Measurements from ENCODE around the gene NFATC2. TPM values are rescaled to one million over a fixed set of nuclear protein-coding genes. Genes with fewer than 3 reads are reported as not detected.

Gene NFATC2
- total RNA-seq, 1 donor from 2014 or later = 3.9 TPM

DNA sequence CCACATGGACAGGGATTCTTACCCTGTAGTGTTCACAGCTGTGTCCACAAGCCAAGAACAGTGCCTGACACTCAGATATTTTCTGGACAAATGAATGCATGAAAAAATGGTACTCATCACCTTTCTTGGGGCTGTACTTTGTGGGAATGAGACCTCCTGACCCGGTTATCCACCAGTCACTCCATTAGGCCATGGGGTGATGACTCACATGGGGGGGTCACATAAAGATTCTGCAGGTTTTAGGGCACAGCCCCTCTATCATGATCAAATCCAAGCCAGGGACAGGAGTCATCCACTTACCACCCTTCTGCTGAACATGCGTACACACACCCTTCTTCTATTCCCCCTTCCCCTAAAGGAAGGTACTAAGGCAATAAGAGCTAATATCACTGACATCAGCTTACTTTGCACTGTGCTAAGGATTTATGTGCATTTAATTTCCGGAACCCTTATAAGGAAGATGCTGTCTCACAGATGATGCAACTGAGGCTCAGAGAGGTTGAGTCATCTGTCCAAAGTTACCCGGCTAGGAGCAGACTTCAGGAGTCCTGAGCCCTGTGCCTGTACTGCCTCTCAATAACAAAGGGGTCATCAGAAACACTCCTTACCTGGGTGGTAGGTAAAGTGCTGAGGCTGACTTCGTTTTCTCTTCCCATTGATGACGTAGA lies 107.8 kb downstream of the NFATC2 start:
- FAIRE-seq (peak; percentile 49), DNase-seq (ENCODE audit: low read depth) (peak; percentile 68)
- Histone ChIP-seq H3K27ac (ENCODE audit: low read depth, low read length) (no peak overlapping the region), H3K9ac (ENCODE audit: low read length) (no peak overlapping the region), H3K9me3 (ENCODE audit: insufficient read depth, low read depth, low read length) (no peaks in the 10 kb centered on the region), H4K20me1 (ENCODE audit: insufficient read depth, low read length) (no peaks in the 10 kb centered on the region), H3K4me1 (ENCODE audit: insufficient read depth, low read length) (no peaks in the 10 kb centered on the region), H3K4me3 (ENCODE audit: insufficient read depth, low read depth, low read length) (no peak overlapping the region), H3K79me2 (ENCODE audit: insufficient read depth, low read length) (no peaks in the 10 kb centered on the region), H3K4me2 (ENCODE audit: low read length) (no peak overlapping the region), H3K36me3 (ENCODE audit: insufficient read depth, low read length) (no peaks in the 10 kb centered on the region), H3K27me3 (ENCODE audit: insufficient read depth, low read length) (no peaks in the 10 kb centered on the region), H2AFZ (ENCODE audit: low read depth, low read length) (no peak overlapping the region)
- H3K36me3 Mint-ChIP-seq (ENCODE audit: low read depth, unreplicated experiment) = peaks cover 14% of the 10 kb centered on the region
- H3K9me3 Mint-ChIP-seq (ENCODE audit: unreplicated experiment) = no peaks in the 10 kb centered on the region
- peaks cover 2% of the 10 kb centered on the region for H3K27me3 Mint-ChIP-seq (ENCODE audit: low read depth, unreplicated experiment)
- TF ChIP-seq, protein P1, sequence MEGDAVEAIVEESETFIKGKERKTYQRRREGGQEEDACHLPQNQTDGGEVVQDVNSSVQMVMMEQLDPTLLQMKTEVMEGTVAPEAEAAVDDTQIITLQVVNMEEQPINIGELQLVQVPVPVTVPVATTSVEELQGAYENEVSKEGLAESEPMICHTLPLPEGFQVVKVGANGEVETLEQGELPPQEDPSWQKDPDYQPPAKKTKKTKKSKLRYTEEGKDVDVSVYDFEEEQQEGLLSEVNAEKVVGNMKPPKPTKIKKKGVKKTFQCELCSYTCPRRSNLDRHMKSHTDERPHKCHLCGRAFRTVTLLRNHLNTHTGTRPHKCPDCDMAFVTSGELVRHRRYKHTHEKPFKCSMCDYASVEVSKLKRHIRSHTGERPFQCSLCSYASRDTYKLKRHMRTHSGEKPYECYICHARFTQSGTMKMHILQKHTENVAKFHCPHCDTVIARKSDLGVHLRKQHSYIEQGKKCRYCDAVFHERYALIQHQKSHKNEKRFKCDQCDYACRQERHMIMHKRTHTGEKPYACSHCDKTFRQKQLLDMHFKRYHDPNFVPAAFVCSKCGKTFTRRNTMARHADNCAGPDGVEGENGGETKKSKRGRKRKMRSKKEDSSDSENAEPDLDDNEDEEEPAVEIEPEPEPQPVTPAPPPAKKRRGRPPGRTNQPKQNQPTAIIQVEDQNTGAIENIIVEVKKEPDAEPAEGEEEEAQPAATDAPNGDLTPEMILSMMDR (IDR thresholded peaks at IDR 0.05; ENCODE audit: insufficient read depth, low read depth, low read length) = no peak
- TF ChIP-seq EZH2 (IDR thresholded peaks at IDR 0.05; ENCODE audit: insufficient read depth, low read length) = no peak
- peaks cover 14% of the 10 kb centered on the region for H3K4me1 Mint-ChIP-seq (ENCODE audit: low read depth, unreplicated experiment)
- H3K4me3 Mint-ChIP-seq (ENCODE audit: unreplicated experiment) = no peak overlapping the region
- H3K27ac Mint-ChIP-seq (ENCODE audit: unreplicated experiment) = peak overlapping the region; percentile 73

DNA sequence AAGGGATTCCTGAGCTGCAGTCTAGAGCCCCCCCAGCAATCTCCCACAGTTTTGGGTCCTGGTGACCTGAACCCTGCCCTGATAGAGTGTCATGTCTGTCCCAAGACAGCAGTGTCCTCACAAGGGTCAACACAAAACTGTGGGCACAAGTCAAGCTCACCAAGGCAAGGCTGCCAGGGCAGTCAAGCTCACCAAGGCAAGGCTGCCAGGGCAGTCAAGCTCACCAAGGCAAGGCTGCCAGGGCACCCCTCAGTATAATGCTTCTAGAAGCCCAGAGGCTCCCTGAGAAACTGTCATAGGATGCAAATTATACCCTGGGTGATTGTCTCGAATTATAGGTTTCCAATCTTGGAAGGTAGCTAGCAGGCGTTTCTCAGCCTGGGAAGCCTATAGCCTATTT lies 108.5 kb downstream of the NFATC2 start:
- Histone ChIP-seq H3K4me2 (ENCODE audit: low read length) (no peak overlapping the region), H3K9ac (ENCODE audit: low read length) (no peak overlapping the region), H3K4me3 (ENCODE audit: insufficient read depth, low read depth, low read length) (no peak overlapping the region), H3K27ac (ENCODE audit: low read depth, low read length) (no peak overlapping the region), H2AFZ (ENCODE audit: low read depth, low read length) (no peak overlapping the region), H3K36me3 (ENCODE audit: insufficient read depth, low read length) (no peaks in the 10 kb centered on the region), H3K9me3 (ENCODE audit: insufficient read depth, low read depth, low read length) (no peaks in the 10 kb centered on the region), H4K20me1 (ENCODE audit: insufficient read depth, low read length) (no peaks in the 10 kb centered on the region), H3K4me1 (ENCODE audit: insufficient read depth, low read length) (no peaks in the 10 kb centered on the region), H3K79me2 (ENCODE audit: insufficient read depth, low read length) (no peaks in the 10 kb centered on the region), H3K27me3 (ENCODE audit: insufficient read depth, low read length) (no peaks in the 10 kb centered on the region)
- Mint-ChIP-seq H3K36me3 (ENCODE audit: low read depth, unreplicated experiment) (peaks cover 13% of the 10 kb centered on the region), H3K4me3 (ENCODE audit: unreplicated experiment) (no peak overlapping the region), H3K9me3 (ENCODE audit: unreplicated experiment) (no peaks in the 10 kb centered on the region), H3K27ac (ENCODE audit: unreplicated experiment) (peak overlapping the region; percentile 73), H3K27me3 (ENCODE audit: low read depth, unreplicated experiment) (peaks cover 2% of the 10 kb centered on the region), H3K4me1 (ENCODE audit: low read depth, unreplicated experiment) (peaks cover 15% of the 10 kb centered on the region)
- TF ChIP-seq EZH2 (IDR thresholded peaks at IDR 0.05; ENCODE audit: insufficient read depth, low read length) = no peak
- TF ChIP-seq, protein P1 (IDR thresholded peaks at IDR 0.05; ENCODE audit: insufficient read depth, low read depth, low read length) = no peak
- no peak for FAIRE-seq
- DNase-seq (ENCODE audit: low read depth) = no peak

DNA sequence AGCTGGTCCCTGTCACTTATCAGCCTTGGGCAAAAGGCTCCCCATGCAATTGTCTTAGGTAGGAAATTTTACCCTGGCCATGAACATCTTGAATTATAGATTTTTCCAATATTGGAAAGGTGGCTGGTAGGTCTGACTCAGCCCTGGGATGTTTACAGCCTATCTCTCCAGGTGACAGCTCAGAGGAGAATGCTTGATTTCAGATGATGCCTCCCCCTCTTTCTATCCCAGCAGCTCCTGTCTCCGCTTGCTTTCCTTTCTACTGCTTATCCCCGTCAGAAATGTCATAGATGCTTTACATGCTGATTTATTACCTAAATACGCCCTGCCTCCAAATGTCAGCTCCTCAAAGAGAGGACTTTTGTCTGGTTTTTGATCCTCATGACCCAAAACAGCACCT lies 109.6 kb downstream of the NFATC2 start:
- H3K79me2 ChIP-seq (ENCODE audit: insufficient read depth, low read length) = no peaks in the 10 kb centered on the region
- no peak overlapping the region for H3K4me3 ChIP-seq (ENCODE audit: insufficient read depth, low read depth, low read length)
- H3K27me3 Mint-ChIP-seq (ENCODE audit: low read depth, unreplicated experiment) = peaks cover 2% of the 10 kb centered on the region
- peaks cover 11% of the 10 kb centered on the region for H3K4me1 ChIP-seq (ENCODE audit: insufficient read depth, low read length)
- FAIRE-seq (no peak), DNase-seq (ENCODE audit: low read depth) (no peak)
- peaks cover 24% of the 10 kb centered on the region for H3K4me1 Mint-ChIP-seq (ENCODE audit: low read depth, unreplicated experiment)
- H3K27ac Mint-ChIP-seq (ENCODE audit: unreplicated experiment) = no peak overlapping the region
- no peaks in the 10 kb centered on the region for H3K9me3 ChIP-seq (ENCODE audit: insufficient read depth, low read depth, low read length)
- H3K9me3 Mint-ChIP-seq (ENCODE audit: unreplicated experiment) = no peaks in the 10 kb centered on the region
- no peak overlapping the region for H3K9ac ChIP-seq (ENCODE audit: low read length)
- H3K27ac ChIP-seq (ENCODE audit: low read depth, low read length) = no peak overlapping the region
- peaks cover 7% of the 10 kb centered on the region for H3K36me3 Mint-ChIP-seq (ENCODE audit: low read depth, unreplicated experiment)
- no peak overlapping the region for H3K4me3 Mint-ChIP-seq (ENCODE audit: unreplicated experiment)
- H3K4me2 ChIP-seq (ENCODE audit: low read length) = no peak overlapping the region
- H3K27me3 ChIP-seq (ENCODE audit: insufficient read depth, low read length) = no peaks in the 10 kb centered on the region
- no peaks in the 10 kb centered on the region for H3K36me3 ChIP-seq (ENCODE audit: insufficient read depth, low read length)
- TF ChIP-seq EZH2 (IDR thresholded peaks at IDR 0.05; ENCODE audit: insufficient read depth, low read length) = no peak
- TF ChIP-seq, protein P1 (IDR thresholded peaks at IDR 0.05; ENCODE audit: insufficient read depth, low read depth, low read length) = no peak
- H4K20me1 ChIP-seq (ENCODE audit: insufficient read depth, low read length) = peaks cover 2% of the 10 kb centered on the region
- H2AFZ ChIP-seq (ENCODE audit: low read depth, low read length) = no peak overlapping the region

All from astrocyte (in vitro differentiated cells and primary cell).